GM21786 (cell line): ENCODE measurements around the gene PCDH11Y.
"Not testable (repeated sequence)": the region's sequence is repeated elsewhere in the genome, so short reads cannot be mapped to it uniquely, and the experiment has no call there.

Source experiments
- ATAC-seq: cut with Tn5 transposase; IDR thresholded peaks from one replicate; pipeline ENCODE4 v1.9.1; 2021; ENCODE audit not compliant: unreplicated experiment

The PCDH11Y gene, protein sequence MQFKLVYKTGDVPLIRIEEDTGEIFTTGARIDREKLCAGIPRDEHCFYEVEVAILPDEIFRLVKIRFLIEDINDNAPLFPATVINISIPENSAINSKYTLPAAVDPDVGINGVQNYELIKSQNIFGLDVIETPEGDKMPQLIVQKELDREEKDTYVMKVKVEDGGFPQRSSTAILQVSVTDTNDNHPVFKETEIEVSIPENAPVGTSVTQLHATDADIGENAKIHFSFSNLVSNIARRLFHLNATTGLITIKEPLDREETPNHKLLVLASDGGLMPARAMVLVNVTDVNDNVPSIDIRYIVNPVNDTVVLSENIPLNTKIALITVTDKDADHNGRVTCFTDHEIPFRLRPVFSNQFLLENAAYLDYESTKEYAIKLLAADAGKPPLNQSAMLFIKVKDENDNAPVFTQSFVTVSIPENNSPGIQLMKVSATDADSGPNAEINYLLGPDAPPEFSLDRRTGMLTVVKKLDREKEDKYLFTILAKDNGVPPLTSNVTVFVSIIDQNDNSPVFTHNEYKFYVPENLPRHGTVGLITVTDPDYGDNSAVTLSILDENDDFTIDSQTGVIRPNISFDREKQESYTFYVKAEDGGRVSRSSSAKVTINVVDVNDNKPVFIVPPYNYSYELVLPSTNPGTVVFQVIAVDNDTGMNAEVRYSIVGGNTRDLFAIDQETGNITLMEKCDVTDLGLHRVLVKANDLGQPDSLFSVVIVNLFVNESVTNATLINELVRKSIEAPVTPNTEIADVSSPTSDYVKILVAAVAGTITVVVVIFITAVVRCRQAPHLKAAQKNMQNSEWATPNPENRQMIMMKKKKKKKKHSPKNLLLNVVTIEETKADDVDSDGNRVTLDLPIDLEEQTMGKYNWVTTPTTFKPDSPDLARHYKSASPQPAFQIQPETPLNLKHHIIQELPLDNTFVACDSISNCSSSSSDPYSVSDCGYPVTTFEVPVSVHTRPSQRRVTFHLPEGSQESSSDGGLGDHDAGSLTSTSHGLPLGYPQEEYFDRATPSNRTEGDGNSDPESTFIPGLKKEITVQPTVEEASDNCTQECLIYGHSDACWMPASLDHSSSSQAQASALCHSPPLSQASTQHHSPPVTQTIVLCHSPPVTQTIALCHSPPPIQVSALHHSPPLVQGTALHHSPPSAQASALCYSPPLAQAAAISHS (N-terminal part only)

DNA sequence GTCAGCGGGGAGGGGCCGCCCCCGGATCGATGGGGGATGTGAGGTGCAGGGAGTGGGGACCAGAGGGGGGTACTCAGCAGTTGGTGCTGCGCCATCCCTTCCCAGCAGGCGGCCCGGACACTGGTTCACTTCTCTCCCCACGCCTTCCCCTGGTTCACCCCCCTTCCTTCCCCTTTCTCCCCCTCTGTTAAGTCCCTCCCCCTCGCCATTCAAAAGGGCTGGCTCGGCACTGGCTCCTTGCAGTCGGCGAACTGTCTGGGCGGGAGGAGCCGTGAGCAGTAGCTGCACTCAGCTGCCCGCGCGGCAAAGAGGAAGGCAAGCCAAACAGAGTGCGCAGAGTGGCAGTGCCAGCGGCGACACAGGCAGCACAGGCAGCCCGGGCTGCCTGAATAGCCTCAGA lies at the start of gene PCDH11Y:
Gene PCDH11Y, plus strand, starts transcription at position 240 of the 400 bp plus-strand sequence. CDS start 56,804 bp downstream, outside the sequence.
- not testable (repeated sequence) for ATAC-seq

DNA sequence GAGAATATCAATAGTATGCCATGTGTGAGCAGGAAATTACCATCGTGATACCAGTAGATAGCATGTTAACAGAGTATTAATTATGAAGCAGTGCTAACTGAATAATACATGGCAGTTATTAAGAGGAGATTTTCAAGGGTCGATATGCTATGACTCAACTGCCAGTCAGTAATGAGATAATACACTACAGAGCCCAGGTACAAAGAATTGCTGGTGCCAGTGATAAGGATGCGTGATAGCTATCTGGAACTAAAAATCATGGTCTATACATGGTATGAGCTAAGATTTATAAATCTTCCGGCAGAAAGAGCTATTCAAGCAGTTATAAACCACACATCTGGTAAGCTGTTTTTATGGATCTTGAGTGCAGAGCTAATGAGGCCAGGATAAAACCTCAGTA lies 32.2 kb upstream of the PCDH11Y start:
- not testable (repeated sequence) for ATAC-seq

DNA sequence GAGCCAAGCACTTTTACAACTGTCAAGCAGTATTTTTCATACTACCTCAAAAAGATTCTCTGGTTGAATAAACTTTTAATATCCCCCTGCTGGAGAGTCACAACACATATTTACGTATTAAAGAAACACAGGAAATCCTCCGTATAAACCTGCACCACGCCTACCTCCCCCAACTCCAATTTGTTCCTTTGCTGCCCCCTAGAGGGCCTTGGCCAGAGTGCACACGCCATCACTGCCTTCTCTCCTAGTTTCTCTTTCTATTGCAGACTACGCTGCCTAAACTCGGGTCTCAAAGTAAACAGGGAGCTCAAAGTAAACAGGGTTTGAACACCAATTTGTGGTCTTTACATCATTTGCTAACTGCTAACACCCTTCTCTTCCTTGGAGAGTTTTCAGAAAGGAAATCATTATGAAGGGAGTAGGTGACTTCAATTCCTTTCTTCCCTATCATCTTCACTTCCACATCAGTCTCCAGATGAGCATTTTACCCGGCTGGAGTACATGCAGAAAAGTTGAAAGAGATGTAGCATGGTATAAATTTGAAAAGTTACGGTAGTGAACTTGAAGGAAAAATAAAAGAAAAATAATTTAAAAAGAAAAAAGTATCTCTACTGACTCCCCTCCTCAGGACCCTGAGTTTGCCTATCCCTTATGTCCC lies 8.2 kb upstream of the PCDH11Y start:
- ATAC-seq: peak; percentile 100

DNA sequence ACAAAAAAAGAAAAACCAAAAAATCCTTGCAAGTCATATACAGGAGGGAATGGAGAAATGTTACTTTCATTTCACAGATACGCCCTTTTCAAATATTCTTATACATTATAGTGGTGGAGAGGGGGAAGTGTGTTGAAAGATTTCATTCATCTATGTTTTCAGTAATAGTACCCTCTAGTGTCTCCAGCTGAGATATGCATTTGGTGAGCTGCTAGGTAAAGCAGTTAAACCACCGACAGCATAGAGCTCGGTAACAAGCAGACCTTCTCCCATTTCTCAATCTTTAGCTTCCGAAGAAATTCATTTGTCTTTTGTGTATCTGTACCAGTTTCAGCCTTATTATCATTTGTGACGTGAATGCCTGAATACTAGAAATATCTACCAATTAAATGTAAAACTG lies 5.2 kb upstream of the PCDH11Y start:
- not testable (repeated sequence) for ATAC-seq

DNA sequence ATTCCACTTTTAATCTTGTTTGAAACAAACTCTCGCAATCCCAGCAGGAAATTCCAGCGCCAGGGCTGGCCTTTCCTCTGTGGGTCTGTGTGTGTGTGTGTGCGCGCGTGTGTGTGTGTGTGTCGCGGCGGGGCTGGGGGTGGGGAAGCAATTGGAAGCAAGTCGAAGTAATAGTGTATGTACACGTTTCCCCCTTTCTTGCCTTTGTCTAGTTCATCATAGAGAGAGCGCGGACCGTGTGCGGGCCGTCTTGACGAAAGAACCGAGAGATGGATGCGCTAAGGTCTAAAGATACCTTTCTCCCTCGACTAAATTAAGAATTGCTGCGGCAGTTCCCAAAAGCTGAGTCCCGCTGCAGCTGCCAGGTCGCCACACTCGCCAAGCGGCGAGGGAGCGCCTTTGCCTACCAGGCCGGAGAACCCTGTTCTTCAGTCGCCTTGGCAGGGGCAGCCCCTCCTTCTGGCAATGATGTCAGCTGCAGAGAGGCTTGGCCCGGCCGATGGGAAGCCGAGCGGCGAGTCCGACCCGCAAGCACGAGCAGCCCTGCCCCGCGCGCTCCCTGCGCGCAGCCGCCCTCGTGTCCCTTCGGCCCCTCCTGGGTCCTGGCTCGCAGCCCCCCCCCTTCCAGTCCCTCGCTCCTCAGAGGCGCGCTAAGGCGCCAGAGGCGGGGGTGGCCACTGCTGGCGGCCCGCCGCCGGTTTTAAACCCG lies 2.5 kb downstream of the PCDH11Y start:
- not testable (repeated sequence) for ATAC-seq

DNA sequence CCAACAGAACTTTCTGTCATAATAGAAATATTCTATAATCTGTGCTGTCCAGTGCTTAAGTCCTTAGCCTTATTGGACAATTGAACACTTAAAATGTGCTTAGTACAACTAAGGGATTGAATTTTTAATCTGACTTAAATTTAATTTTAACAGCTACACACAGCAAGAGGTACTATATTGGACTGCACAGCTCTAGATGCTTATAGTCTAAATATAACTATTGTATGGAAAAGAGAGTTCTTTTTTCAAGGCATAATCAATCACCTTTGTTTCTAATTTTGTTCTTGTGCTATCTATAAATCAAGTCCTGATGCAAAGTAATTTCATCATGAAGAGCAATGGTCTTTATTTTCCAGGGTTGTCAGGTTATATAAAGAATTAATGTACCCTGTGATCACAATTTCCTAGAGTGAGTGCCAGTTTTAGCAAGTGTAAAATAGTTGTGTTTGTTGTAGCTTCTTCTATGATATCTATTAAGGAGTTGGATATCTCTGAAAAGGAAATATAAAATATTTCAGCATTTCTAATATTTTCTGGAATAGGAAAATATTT lies 39.0 kb downstream of the PCDH11Y start:
- ATAC-seq: not testable (repeated sequence)

DNA sequence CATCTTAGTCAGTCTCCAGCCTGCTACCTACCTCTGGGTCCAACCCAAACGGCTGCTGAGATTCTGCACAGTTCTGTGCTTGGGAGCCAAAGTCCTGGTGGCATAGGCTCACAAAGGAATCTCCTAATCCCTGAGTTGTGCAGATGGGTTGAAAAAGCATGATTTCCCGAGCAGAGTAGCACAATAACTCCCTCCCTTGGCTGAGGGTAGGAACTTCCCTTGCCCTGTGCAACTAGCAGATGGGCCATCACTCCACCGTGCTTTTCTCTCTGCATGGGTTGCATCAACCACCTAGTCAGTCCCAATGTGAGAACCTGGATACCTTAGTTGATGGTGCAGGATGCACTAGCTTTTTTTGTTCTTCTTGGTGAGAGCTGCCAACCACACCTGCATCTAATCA lies 82.9 kb downstream of the PCDH11Y start:
- ATAC-seq: not testable (repeated sequence)

DNA sequence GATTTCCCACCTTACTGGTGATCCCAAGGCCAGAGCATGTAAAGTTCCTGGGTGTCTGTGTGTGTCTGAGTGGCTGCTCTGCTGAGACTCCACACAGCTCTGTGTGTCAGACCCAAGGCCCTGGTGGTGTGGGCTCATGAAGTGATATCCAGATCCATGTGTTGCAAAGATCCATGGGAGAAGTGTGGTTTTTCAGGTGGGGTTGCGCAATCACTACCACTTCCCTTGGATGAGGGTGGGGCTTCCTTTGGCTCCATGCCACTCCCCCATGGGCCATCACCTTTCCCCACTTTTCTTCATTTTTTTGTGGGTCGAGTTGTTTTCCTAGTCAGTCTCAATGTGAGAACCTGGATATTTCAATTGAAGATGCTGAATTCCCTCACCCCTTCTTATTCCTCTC lies 182.9 kb downstream of the PCDH11Y start:
- ATAC-seq: not testable (repeated sequence)

DNA sequence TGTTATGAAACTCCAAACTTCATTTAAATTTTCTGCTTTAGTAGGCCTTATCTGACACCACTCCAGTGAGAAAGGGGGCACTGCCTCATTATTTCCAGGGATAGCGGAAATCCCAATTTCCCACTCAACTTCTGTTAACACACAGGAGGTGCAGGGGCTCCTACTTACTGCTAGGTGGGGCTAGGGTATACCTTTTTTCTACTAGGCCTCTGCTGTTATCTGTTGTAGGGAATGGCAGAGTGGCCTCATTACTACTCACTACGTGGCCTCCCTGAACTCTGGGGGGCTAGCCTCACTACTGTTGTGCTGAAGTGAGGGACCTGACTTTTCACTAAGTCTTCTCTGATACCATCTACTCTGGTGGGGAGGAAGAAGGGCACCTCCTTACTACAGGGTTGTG lies 215.0 kb downstream of the PCDH11Y start:
- not testable (repeated sequence) for ATAC-seq

DNA sequence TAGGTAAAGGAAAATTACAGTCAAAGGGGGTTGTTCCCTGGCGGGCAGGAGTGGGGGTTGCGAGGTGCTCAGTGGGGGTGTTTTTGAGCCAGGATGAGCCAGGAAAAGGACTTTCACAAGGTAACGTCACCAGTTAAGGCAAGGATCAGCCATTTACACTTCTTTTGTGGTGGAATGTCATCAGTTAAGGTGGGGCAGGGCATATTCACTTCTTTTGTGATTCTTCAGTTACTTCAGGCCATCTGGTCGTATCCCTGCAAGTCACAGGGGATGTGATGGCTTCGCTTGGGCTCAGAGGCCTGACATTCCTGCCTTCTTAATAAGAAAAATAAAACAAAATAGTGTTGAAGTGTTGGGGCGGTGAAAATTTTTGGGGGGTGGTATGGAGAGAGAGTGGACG lies 324.8 kb downstream of the PCDH11Y start:
- ATAC-seq: not testable (repeated sequence)

DNA sequence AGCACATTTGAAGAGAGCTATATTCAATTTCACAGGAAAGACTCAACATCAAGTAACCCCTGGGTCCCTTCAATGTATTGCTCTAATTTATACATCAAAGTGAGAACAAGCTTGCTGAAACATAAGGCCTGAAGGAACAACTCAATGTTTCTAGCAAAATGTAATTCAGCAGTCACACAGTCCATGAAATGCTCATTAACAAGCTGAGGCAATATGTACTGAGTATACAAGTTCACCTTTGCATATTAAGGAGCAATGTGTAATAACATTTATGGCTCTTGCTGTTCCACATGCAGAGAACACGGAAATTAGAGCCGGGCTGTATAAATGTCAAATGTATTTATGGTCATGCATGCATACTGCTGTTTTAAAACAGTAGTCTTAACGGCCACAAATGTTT lies 342.1 kb downstream of the PCDH11Y start:
- not testable (repeated sequence) for ATAC-seq

DNA sequence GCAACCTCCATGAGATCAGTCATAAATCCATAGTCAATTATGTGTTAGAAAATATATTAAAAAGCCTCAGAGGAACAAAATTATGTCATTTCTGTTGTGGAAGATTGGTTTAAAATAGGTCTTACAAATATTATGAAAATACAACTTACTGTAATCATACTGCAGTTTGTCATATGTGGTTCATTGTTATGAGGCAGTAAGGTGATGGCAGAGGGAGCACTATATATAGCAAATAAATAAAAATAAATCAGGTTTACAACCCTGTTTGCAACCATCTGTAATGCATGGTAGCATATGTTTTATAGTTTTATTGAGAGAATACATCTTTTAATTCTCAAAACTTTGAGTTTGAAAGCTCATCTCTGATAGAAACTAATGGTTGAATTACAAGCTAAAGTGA lies 543.6 kb downstream of the PCDH11Y start:
- not testable (repeated sequence) for ATAC-seq

DNA sequence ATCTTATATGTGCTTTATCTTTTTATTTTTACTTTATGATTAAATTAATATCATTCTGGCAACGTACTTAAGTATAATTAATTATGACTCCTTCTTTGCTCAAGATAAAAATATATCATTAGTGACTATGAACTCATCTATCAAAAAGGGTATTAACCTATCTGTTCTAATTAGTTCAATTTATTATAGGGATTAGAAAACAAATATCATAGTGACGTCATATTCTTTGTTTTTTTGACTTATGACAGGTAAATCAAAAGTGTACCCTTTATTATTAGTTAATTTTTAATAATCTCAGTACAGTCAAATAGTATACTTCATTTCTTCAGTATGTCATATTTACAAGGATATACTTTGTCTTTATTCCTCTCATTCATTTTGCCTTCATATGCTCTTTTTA lies 638.5 kb downstream of the PCDH11Y start:
- ATAC-seq: not testable (repeated sequence)

DNA sequence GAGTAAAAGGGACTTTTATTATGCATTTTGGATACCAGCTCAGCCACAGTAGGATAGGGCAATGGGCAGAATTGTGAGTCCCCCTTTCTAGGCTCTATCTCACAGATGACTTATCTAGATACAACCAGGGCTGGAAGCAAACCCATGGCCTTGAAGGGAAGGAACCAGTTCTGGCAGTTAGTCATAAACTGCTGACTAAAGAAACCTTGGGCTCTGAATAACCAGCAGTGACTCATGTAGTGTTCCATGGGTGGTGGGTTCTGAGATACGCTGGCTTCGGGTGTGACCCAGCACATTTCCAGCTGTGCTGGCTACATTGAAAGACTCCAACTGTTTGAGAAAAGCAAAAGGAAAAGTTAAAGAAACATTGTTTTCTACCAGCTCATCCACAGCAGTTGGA lies 679.2 kb downstream of the PCDH11Y start:
- ATAC-seq: not testable (repeated sequence)

DNA sequence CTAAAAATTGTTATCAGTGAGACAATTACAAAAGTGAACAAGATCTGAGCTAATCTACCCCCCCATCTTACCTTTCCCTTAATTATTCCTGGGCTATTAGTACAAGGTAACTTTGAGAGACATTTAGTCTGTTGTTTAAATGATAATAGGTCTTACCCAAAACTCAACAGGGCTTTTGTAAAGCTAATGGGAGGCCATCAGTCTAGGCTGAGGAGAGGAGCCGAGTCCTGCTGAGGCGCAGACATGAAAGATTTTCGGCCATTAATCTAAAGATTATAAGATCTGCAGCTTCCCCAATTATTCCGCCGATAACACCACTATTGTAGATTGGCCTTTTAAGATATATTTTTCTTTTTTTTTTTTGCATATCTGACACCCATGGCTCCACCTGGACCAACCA lies 708.6 kb downstream of the PCDH11Y start:
- not testable (repeated sequence) for ATAC-seq

DNA sequence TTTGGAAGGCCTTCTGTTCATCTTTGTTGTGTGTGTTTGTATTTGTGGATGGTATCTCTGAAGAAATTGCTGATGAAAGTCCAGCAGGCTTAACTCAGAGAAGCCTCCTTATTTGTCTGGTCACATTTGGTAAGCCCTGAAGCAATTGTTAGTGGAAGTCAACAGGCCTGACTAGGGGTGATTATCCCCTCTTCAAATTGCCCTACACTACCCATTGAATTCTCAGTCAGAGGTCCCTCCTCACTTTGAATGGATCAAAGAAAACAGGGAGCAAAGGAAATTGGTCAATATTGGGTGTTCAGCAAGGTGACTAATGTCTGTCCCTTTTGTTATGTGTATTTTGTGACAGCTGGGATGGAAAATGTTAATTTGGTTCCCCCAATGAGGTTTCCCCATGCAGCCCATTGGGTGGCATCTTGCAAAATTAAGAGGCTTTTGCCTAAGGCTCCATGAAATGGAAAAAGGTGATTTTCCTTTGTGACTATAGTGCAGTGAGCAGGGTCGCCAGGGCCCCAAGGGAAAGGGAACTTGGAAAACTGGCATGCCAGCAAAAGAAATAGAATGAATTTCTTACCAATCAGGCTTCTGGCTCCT lies 709.8 kb downstream of the PCDH11Y start:
- not testable (repeated sequence) for ATAC-seq

DNA sequence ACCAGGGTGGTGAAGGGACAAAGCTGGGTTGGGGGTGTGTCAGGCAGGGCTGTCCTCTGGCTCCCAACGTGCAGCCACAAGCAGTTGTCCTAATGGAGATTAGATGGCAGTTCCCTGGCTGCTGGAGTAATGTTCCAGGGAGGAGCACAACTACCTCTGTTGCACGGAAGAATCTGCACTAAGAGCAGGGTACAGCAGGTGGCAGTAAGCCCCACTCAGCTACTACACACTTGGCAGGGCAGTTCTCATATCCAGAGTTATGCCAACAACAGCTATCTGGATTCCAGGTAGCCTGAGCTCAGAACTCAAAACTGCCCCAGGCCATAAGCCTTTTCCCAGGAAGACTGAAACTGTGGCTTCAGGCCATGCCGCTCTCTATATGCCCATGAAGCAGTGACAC lies 761.3 kb downstream of the PCDH11Y start:
- not testable (repeated sequence) for ATAC-seq

DNA sequence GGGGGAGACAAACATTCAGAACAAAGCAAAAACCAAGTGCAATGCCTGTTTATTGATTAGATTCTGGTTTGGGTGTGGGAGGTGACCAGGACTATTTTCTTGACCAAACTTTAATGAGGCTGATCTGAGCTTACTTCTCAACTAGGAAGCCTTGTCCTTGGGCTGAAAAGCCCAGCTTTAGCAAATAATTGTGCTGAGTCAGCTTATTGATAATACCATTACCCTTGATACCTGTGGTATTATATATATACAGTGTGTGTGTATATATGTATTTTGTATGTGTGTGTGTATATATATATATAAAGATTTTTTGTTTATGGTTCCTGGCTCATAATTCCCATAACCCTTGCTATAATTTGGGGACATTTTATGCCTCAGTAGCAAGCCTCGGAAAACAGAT lies 776.4 kb downstream of the PCDH11Y start:
- not testable (repeated sequence) for ATAC-seq
